Mucosa of gallbladder (tissue), 1 donor: ENCODE data around the gene URM1. TPM values are rescaled to one million over a fixed set of nuclear protein-coding genes. Genes with fewer than 3 reads are reported as not detected.

Experiments used
- DNase-seq: peaks from one replicate; pipeline ENCODE4 v3.0.0-alpha.2; 2020; ENCODE audit warnings: low spot score
- total RNA-seq: library from RNA; stranded (reverse); gene quantifications from one replicate; pipeline ENCODE4 v1.2.1, GENCODE V29; 2021
- donor health status: DM: no; HTN: no; CAD: no.

The URM1 gene
- total RNA-seq, 1 donor from 2014 or later, result 53.1 TPM

DNA sequence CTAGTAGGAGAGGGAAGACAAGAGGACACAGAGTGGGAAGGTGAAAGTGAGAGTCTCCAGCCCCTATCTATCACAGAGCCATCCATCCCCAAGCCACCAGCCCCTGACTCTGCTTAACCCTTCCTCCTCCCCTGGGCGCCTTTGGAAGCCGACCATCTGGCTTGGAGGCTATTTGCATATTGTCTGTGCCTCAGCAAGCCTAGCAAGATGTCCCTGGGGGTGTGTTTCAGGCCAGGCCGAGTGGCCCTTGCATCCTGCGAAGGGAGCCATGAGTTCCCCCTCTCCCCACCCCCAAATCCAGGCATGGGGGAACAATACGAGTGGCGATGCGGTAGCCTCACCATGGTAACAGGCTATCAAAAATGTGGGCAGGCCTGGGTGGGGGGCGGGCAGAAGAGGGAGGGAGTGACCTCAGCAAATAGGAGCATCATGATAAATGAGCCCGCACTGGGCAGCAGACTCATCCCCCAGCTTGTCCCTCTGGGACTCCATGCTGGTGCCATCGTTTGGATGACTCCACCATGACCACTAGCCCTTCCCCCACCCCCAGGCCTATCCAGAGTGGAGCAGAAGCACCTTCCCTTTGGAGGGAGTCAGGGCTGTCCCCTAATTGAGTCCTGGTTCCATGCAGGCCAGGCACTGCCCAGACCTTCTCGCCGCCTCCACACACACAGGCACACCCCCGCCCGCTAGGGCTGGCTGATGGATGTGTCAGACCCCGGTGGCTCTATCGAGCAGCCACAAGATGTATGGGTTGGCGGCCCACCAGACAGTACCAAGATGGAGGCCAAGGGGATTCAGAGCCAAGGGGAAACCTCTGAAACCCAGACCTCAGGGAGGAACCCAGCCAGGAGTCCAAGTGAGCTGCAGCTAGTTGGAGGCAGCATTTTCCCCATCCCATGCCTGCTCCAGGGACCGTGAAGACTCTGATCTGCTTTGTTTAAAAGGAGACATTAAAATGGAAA is 14.6 kb downstream of the URM1 start:
- no peak for DNase-seq

DNA sequence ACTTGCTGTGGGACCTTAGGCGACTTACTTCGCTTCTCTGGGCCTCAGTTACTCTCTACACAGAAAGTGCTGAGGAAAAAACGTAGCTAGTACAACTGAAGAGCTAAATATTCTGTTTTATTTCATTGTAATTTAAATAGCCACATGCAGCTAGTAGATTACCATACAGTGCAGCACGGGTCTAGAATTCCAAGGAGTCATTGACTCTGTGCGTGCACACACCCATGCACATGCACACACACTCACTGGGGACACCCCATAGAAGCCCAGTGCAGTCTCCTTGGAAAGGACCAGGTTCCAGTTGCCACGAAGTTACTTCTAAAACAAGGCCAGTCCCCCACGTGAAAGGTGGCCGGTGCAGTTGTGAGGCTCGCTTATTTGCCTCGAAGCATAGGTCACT is 17.0 kb downstream of the URM1 start:
- no peak for DNase-seq

DNA sequence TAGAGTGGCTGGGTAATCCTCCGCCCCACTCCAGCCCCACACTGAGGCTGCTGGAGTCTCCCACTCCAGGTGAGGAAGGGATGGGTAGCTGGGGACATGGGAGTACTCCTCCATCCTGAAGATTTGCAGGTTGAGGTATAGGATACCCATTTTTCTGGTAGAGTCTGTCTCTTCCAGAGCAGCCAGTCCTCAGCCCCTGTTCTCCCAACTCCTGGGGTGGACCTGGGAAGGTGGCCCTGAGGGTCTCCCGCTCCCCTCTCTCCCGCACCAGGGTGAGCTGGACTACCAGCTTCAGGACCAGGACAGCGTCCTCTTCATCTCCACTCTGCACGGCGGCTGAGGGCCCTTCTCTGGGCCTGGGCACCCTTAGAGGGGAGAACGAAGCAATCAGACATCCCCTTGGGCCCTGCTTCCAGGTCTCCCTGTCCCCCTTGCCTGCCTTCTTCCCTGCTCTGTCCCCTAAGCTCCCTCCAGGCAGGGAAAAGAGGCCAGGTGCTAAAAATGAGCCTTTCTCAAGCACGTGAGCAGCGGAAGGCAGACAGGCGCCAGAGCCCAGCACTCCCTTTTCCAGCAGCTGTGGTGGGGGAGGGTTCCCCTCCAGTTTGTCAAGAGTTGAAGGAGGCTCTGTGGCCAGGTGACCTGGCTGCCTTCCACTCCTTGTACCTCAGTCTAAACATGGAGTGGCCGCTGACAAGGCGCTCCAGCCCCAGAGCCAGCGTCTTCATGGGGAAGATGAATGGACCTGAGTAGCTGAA is 18.4 kb downstream of the URM1 start:
- DNase-seq, result no peak

DNA sequence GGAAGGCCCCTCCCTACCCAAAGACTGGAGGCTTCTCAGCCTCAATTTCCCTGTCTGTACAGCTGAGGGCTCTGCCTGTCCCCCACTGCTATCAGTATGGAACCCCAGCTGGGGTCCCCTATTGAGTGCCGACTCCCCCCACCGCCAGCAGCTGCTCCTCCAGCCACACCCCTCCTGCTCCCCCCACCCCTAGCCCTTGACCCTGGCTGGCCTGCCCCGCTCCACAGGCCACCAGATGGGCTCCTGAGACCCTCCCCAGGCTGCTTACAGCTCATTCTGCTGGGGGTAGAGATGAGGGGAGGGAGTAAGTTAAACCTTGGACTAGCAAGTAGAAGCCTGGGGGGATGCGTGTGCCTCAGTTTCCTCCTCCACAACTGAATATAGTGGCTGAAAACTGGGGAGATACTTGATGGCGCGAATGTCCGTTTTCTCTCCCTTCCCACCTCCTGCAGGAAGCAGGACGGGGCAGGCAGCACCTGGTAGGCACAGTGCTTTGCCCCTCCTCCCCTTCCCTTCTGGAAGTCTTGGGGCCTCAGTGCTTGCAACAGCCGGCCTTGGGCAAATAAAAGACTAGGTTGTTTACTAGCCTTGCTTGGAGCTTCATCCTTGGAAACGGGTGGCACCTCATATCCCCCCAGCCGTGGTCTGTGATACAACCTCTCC is 19.1 kb downstream of the URM1 start:
- no peak for DNase-seq

DNA sequence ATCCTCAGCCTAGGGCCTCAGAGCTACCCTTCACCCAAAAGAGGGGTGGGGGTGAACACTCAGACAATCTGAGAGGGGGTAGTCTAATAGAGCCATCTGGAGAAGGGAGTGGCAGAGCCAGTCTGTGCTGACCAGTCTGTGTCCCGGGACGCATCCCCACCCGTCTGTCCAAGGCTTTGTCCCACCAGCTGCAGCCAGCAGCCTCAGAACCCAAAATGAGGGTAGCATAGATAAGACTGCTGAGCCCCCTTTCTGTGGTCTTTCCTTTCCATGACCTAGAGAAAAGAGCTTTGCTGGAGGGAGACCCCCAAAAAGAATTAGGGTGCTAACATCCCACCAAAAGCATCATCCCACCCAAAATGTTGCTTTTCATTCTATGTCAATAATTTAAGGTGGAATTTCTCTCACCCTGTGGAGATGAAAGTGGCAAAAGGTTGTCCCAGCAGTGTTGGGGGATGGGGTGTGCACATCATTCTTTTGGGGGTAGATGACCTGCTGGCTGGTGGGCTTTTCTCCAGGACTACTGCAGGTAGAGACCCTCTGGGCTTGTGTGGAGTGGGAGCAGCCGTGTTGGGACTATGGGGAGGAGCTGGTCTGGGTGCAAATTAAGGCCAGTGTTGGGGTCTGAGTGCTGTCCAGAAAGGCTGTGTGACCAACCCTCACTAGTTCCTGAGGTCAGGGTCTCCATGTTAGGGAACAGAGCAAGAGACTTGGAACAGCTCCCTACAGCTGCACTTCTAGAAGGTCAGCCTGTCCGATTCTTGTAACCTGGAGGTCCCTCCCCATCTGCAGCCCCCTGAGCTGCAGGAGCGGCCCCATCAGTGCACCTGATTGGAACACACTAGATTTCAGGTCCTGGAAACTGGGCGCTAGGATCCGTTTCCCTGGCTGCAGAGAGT is 19.9 kb downstream of the URM1 start:
- DNase-seq, result no peak

DNA sequence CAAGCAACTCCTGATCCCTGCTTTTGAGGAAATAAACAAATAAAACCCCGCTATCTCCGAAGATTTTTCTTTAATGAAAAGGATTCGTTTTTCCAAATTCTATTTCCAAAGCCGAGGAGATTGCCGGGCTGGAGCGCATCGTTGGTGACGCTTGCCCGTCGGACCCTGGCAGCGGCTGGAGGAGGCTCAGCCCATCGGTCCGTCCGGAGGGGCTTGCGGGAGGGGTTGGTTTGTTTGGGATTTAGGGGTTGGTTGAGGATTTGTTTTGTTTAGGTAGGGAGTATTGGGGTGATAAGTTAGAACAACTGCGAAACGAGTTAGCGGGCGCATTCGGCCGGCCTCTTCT is 20.8 kb downstream of the URM1 start:
- DNase-seq, result no peak

DNA sequence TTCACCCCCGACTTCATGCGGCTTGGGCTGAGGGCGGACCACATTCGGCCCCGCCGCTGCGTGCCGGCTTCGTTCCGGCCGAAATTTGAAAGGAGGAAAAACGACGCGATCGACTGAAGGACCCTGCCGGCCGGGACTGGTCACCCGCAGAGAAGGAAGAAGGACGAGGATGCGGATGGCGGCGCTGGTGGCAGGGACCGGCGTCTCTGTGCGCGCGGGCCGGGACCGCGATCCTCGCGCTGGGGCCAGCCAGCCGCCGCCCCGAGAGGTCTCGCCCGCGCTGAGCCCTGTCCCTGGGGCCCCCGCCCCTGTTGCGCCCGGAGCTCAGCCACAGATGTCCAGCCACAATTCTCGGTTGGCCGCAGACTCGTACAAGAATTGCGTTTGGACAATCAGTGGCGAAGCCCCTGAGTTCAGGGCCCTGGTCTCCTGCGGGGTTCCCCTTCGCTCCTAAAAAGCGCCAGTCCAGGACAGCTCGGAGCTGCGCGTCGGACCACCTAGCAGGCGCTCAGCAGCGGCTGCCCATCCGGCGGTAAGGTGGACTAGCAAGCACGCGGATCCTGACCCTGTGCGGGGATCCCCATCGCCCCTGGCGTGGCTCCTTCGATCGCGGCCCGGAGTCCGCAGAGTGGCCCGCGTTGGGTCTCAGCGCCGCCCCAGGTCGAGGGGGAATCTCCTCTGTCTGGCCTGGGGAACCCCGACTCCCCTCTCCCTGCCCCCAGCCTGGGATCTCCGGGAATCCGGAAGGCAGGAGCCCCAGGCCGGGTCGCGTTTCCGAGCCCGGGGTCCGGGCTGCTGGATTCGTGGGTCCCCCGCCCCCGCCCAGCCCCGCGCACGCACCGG is 21.3 kb downstream of the URM1 start:
- DNase-seq, result no peak

DNA sequence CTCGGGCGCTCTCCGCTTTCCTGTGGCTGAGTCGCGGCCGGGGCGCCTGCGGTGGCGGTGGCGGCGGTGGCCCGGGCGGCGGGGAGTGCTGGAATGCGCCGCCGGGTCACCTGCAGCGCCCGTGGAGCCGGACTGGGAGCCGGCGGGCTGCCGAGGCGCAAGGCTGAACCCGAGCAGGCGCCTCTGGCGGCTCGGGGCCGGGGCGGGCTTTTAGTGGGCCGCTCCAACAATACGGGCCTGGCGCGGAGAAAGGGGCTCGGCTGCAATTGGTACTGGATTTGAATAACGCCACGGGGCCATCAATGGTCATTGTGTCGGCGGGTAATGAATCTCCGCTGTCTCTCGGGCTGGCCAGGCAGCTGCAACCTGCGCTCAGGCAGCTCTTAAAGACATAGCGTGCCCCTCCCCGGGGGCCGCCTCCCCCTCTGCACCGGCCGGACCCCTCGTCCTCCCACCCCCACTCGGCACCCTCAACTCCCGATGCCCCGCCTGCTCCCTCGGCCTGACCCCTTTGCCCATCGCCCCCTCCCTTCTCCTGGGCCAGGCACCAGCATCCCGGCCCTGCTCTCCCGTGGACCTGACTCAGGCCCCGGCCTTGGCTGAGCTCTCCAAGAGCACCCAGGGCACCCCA is 22.1 kb downstream of the URM1 start:
- DNase-seq, result no peak

DNA sequence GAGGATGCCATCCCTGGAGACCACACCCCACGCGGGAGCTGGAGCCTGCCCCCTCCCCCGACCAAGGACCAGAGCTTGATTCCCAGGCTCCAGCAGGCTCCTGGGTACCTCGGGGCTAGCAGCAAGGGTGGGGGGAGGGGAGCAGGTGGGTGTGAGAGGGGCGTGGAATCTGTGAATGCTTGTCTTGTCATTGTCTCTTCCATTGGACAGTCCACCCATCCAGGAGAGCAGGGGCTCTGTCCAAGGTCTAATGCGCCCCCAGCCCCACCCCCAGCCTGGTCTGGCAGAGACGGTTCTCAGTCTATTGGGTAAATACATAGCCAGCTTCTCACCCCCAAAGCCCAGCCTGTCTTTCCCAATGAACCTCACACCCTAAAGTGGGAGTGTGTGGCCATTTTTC is 22.8 kb downstream of the URM1 start:
- no peak for DNase-seq

DNA sequence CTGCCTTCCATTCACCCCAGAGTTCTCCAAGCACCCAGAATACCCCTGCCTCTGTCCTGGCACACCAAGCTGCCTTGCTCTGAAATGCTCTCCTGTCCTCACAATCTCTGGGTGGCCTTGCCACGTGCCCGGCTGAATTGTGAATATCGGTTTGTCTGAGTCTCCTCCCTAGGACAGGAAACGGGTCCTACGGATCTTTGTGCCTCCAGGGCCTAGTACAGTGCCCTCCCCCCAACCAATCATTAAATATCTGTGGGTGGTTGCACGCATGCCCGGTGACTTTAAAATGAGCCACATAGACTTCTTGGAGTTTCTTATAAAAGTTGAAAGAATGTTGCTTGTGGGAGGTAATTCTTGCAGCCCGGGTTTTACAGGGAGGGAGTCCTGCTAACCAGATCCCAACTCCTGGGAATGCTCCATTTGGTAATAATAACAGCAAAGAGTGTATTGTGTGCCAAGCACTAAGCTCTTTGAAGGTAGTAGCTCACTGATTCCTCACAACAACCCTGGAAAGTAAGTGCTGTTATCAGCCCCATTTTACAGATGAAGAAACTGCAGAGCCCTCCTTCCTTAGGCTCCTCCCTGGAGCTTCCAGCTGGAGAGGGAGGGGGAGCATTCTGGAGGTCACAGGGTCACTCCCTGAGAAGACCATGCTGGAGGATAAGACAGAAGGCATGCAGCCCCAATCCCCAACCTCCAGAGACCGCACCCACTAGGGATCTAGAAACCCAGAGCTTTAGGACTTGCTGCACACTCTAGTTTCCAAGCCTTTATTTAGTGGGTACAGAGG is 23.4 kb downstream of the URM1 start:
- no peak for DNase-seq

DNA sequence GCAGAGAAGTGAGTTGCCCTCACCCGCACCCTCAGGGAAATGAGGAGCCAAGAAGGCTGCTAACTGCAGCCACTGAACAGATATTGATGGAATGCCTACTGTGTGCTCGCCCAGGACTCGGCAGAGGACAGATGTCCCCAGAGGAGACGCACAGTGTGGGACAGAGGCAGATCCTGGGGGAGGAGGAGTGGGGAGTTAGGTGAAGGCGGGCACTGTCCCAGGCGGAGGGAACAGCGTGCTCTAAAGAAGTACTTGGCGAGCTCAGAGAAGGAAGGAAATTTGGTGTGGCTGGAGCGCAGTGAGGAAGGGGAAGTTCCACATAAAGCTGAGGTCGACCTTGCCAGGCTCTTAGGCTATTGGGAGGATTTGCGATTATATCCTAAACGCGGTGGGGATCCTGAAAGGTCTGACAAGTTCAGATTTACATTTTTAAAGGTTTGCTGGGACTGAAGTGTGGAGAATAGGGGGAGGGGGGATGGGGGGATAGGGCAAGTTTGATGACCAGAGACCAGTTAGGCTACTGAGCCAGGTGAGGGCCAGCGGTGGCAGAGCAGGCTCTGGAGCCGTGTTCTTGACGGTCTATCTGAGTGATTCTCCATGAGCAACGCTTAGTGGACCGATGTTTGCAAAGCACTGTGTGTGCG is 25.9 kb downstream of the URM1 start:
- no peak for DNase-seq

DNA sequence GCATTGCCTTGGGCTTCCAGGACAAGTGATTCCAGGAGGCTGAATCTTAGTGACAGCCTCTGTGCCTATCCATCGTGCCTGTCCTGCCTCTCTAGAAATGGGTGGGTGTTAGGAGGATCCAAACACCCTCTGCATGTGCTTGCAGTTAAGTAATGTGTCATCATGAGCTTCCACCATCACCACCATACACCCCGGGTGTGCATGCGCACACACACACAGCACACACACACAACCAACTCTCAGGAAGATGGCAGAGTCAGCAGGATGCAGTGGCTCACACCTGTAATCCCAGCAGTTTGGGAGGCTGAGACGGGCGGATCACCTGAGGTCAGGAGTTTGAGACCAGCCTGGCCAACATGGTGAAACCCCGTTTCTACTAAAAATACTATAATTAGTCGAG is 26.7 kb downstream of the URM1 start:
- no peak for DNase-seq

DNA sequence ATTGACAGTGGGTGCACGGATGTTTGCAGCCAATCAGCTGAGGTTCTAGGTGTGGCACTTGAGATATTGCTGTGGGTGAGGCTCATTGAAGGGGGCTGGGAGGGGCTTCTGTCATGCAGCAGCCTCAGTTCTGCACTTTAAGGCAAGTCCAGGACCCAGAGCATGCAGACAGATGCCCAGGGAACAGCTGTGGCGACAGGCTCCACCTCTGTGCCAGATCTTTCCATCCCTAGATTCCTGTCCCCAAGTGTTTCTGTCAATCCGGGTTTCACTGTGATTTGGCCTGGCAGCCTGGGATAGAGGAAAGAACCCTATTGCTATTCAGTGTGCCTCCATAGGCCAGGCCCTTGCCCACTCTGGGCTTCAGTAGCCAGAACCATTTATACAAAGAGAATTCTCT is 28.7 kb downstream of the URM1 start:
- no peak for DNase-seq

DNA sequence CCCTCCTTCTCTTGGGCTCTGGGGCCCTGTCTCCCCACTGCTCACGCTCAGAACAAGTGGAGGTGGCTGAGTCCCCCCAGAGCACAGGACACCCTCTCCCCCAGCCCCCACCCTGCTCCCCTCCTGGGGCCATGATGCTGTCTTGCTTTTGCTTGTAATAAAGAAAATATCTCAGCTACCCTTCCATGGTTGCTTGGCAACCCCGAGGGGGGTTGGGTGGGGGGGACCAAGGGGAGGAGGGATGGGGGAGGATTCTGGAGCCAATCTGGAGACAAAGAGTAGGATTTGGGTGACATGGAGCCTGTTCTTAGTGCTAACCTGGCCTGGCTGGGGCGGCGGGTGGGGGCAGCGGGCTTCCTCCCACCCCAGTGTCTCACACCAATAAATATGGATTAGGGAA is 33.4 kb downstream of the URM1 start:
- DNase-seq, result no peak

DNA sequence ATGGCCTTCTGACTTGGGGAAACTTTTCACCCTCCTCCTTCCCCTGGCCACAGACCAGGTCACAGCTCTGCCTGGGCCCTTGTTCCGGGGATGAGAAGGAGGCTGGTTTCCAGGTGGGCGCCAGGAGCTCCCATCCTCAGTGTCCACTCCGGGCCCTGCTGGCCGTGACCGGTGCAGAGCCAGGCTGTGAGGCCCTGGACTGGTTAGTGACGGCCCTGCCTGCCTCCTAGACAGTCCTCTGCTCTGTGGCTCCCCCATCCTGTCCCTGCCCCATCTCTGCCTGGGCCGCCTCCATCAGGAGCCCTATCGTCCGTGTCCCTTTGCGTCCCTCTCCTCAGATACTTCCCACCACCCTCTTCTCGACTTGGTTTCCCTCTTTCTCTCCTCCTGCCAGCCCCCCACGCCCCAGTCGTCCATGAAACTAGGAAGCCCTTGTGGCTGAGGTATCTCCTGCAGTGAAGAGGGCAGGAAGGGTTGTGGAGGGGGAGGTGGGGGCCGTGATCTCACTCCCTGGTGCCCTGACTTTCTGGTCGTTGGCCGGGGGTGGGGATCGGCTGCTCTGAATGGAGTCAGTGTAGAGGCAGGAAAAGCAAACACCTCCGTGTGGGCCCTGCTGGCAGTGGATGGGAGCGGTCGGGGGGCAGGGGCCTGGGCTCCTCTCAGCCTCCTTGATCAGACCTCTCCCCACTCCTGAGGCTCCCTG is 34.1 kb downstream of the URM1 start:
- DNase-seq, result no peak

DNA sequence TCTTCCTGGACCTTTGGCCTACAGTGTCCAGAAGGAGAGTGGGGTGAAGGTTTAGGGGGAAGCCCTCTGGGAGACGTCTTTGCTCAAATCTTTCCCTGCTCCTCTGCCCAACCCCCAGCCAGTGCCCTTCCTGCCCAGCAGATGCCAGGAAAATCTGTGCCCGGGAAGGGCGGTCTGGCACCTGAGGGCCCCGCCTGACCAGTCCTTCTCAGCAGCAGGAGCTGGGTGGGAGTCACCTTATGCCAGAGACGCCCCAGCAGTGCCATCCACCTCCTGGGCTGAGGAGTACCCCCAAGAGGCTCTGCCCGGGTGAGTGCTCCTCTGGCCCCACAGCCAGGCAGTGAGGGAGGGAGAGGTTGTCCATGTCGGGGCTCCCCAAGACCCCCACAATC is 34.6 kb downstream of the URM1 start:
- DNase-seq, result no peak

DNA sequence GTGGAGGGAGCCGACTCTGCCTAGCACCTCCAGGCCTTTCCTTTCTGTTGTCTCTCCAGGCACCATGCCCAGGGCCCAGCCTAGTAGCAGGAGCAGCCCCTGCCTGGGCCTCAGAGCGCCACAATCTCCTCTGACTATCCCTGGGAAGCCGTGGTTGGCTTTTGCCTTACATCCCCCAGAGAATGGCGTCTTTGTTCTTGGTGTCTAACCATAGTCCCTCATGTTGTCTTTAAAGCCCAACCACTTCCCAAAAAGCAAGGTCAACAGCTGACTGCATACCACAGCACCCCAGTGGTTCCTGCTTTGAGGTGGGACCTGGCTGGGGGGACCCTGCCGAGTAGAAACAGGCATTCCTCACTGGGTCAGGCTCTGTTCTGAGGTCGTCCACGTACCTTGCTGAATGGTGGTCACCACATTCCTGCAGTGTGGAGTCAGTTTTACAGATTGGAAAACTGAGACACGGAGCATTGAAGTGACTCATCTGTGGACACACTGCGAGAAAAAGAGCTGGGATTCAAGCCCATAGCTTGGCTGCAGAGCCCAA is 35.7 kb downstream of the URM1 start:
- DNase-seq, result no peak

DNA sequence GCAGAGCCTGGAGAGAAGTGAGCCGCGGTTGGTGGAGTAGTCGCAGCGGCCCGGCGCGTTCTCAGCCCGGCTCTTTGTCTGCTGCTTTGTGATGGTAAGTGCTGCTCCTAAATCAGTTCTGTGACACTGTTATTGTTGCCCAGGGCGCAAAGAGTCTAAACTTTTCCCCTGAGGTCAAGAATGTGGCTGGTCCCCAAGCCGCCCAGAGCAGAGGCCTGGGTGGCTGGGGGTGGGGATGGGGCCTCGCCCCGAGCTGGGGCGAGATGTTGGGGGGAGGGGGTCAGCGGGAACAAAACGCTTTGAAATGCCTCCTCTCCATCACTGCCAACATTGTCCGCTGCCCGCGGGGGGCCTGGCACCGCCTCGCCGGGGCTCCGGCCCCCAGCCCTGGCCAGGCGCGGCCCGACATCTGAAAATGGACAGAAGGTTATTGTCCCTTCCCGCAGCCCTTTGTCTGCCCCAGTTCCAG is 37.8 kb downstream of the URM1 start:
- no peak for DNase-seq
